PFSK-1 (cell line): ENCODE data around the gene DPP3.

Experiments
- FOXP2 ChIP-seq: optimal IDR thresholded peaks from 2 replicates; pipeline ENCODE3; 2011; ENCODE audit warnings: borderline replicate concordance, control low read depth, inconsistent platforms; ENCODE audit not compliant: insufficient read depth; ENCODE audit errors: extremely low read length, extremely low read depth
- POLR2AphosphoS5 ChIP-seq: IDR thresholded peaks from 2 replicates; pipeline ENCODE4 v1.6.1; 2012; ENCODE audit warnings: low read depth, mild to moderate bottlenecking, control low read depth, low read length, moderate library complexity
- REST ChIP-seq, 2 experiments: IDR thresholded peaks; 2 replicates each; pipeline versions ENCODE4 v1.6.1 to v1.8.0; 2011 to 2012; ENCODE audit warnings: low read depth in 2 of 2, low read length in 2 of 2, control low read depth in 1 of 2, inconsistent platforms in 1 of 2, mild to moderate bottlenecking in 1 of 2, moderate library complexity in 1 of 2; ENCODE audit not compliant: insufficient read depth in 1 of 2
- SIN3A ChIP-seq: IDR thresholded peaks from 2 replicates; pipeline ENCODE4 v1.6.1; 2012; ENCODE audit warnings: mild to moderate bottlenecking, low read length, moderate library complexity, borderline replicate concordance; ENCODE audit not compliant: insufficient read depth
- TAF1 ChIP-seq: IDR thresholded peaks from 2 replicates; pipeline ENCODE4 v1.6.1; 2012; ENCODE audit warnings: low read length, control low read depth, borderline replicate concordance; ENCODE audit not compliant: insufficient read depth

Gene DPP3

GRCh38 chr11:66548774-66549630 is 68.8 kb downstream of the DPP3 start:
- TF ChIP-seq FOXP2 (no peak), TAF1 (no peak), POLR2AphosphoS5 (no peak), REST (IDR thresholded peaks at IDR 0.05; ENCODE audit: insufficient read depth in 1 of 2, low read depth in 2 of 2, low read length in 2 of 2) (no peak), SIN3A (no peak)

- TF ChIP-seq SIN3A, result no peak
- no peak for TF ChIP-seq FOXP2
- no peak for TF ChIP-seq TAF1
- TF ChIP-seq REST (IDR thresholded peaks at IDR 0.05; ENCODE audit: insufficient read depth in 1 of 2, low read depth in 2 of 2, low read length in 2 of 2), result no peak
- TF ChIP-seq POLR2AphosphoS5, result no peak
Observed at GRCh38 chr11:66549696-66550095, 69.5 kb downstream of the DPP3 start.

GRCh38 chr11:66550887-66551286 is 70.7 kb downstream of the DPP3 start:
- TF ChIP-seq TAF1 (no peak), POLR2AphosphoS5 (no peak), SIN3A (no peak), REST (IDR thresholded peaks at IDR 0.05; ENCODE audit: insufficient read depth in 1 of 2, low read depth in 2 of 2, low read length in 2 of 2) (no peak), FOXP2 (no peak)

GRCh38 chr11:66554602-66555001 is 74.4 kb downstream of the DPP3 start:
- TF ChIP-seq POLR2AphosphoS5 (no peak), SIN3A (no peak), FOXP2 (no peak), REST (IDR thresholded peaks at IDR 0.05; ENCODE audit: insufficient read depth in 1 of 2, low read depth in 2 of 2, low read length in 2 of 2) (no peak), TAF1 (no peak)

- TF ChIP-seq REST (IDR thresholded peaks at IDR 0.05; ENCODE audit: insufficient read depth in 1 of 2, low read depth in 2 of 2, low read length in 2 of 2) (no peak), TAF1 (no peak), SIN3A (no peak), FOXP2 (no peak), POLR2AphosphoS5 (no peak)
Observed at GRCh38 chr11:66555416-66555815, 75.2 kb downstream of the DPP3 start.
